GM15510 (cell line): ENCODE measurements around the gene TTLL9.

Experiments used
- POLR2A ChIP-seq: IDR thresholded peaks from 3 replicates; pipeline ENCODE4 v1.6.1; 2011; ENCODE audit warnings: borderline replicate concordance; ENCODE audit not compliant: insufficient read length; ENCODE audit errors: extremely low read depth

TTLL9 gene

DNA sequence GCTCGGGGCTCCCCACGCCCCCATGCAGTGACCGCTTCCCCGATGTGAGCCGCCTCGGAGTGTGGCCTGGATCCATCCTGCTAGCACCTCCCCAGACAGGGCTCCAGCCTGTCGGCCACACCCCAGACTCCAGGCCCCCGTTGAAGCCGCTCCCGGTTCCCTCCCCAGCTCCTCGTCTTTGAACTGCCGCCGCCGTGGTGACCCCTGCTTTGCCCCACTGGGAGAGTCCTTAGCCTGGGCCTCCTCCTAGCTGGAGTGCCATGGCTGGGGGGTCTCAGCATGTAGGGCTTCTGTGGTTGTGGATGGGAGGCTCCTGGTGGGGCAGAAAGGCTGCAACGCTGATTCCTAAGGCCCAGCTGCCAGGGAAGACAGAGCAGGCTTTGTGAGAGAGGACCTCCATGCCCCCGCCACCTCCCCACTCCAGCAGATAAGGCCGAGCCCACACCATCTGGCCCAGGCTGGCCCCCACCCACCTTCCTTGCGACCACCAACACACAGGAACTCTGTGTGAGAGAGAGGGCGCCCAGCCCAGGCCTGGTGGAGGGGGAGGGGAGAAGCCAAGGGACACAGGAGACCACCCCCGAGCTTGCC lies 36.4 kb upstream of the TTLL9 start:
- TF ChIP-seq POLR2A = no peak

GRCh38 chr20:31835554-31835953 lies 34.9 kb upstream of the TTLL9 start:
- TF ChIP-seq POLR2A = no peak

DNA sequence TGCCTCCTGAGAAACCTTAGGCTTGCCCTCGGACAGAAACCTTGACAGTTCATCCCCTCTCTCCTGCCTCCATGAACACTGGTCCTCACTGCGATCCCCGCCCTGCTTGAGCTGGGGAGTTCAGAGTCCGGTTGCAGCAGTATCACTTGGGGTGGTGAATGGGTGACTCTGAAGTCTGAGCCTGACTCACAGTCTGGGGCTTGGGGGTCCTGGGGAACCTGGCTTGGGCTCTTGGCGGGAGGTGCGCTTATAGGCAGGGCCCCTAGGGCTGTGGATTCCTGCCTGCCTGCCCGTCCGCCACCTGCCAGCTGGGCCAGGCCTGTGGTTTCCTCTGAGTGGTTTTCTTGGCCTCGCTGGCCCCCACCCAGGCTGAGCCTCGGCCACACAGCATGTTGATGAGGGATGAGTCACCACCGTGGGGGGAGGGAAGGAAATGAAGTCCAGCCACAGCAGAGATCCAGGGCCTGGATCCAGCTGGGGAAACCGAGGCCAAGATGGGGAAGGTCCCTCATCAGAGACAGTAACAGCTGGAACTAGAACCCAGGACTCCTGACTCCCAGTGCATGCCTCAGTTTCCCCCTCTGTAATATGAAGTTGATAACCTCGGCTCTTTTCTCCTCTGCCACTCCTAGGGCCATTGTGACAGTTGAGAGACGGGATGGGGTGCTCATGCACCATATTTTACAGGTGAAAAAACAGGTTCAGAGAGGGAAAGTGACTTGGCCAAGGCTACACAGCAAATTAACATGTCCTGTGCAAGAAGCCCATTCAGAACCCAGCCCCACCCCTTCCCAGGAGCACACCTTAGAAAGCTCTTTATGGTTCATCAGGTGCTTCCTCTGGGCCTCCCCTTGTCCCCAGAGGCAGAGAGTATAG lies 34.2 kb upstream of the TTLL9 start:
- no peak for TF ChIP-seq POLR2A

- no peak for TF ChIP-seq POLR2A
Observed at GRCh38 chr20:31836853-31837608, 33.4 kb upstream of the TTLL9 start.

DNA sequence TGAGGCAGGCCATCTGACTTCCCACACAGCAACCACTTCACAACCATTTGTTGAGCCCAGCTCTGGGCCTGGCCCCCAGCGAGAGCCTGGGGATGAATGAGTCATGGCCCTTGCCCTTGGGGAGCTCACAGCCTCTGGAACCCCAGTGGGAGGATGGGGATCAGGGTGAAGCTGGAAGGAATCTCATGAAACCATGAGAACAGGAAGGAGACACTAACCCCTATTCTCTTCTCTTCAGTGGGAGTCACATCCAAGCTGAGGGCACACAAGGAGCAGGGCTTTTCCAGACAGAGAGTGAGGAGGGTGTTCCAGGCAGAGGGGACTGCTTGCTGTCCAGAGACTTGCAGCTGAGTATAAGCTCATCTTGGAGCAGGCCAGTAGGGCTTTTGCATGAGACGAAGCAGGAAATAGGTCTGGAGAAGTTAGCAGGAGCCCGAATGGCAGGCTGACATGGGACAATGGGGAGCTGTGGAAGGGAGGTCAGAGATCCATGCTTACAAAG lies 32.5 kb upstream of the TTLL9 start:
- TF ChIP-seq POLR2A = no peak

DNA sequence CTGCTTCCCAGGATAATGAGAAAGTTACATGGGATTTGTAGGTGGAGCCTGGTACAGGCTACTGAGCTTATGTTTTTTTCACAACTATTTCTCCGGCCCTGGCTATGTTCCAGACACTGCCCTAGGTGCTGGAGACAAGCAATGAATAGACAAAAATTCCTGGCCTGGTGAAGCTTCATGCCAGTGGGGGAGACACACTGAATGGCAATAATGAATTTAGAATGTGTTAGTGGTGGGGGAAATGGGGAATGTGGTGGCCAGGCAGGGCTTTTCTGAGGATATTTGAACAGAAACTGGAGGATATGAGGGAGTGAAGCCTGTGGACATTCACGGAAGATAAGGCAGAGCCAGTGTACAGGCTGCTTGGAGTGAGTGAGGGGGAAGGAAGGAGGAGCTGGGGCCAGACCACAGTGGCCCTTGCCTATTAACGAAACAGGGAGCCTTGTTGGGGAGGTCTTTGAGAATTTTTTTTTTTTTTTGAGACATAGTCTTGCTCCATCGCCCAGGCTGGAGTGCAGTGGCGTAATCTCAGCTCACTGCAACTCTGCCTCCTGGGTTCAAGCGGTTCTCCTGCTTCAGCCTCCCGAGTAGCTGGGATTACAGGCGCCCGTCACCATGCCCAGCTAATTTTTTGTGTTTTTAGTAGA lies 31.7 kb upstream of the TTLL9 start:
- TF ChIP-seq POLR2A = no peak

- no peak for TF ChIP-seq POLR2A
Observed at GRCh38 chr20:31839782-31840487, 30.5 kb upstream of the TTLL9 start.

DNA sequence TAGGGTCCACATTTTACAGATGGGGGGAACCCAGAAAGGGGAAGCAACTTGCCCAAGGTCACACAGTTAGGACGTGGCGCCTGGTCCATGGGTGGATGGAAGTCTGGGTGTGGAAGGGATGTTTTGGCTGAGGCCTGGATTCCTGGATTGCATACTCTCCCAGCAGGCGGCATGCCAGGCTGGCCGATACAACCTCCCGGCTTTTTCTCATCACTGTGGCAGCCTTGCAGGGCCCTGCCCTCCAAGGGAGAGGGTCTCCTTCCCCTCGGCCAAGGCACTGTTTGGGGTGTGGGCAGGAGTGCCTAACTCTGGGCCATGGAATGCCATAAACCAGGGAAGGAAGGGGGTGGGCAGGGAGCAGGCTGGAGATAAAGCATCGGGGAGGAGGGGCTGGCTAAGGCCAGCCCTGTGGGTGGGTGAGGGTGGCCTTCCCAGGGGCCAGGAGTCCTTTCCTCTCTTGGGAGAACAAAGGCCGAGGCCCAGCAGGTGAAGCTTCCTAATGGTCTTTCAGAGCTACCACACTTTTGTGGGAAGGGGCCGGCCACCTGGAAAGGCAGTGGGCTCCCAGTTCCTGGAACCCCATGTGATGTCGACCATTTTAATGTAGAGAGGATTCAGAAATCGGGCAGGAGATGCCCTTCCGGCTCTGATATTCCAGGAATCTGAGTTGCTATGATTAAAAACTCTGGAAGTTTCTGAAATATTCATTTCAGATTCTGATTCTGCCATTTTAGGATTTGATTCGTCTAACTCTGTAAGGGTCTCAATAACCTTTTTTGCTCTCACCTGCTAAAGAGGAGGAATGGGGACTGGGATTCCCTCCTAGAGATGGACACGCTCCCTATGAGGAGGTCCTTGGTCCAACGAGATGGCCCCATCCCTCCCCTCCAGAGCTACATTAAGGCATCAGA lies 29.3 kb upstream of the TTLL9 start:
- no peak for TF ChIP-seq POLR2A

DNA sequence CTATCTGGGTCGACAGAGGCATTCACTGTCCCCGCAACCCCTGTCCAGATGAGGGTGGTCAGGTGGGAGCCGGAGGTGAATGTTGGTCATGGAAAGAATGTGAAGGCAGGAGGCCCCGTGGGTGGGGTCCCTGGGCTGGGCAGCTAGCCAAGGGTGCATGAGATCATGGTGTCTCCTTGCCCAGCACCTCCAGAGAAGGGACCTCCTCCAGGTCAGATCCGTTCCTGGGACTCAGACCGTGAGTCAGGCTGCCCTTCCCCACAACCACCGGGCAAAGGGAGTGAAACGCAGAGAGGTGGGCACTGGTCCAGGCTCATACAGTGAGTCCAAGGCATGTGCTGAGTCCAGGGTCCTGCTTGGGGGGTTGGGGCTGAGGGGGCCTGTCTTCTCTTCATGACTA lies 28.5 kb upstream of the TTLL9 start:
- TF ChIP-seq POLR2A = no peak

DNA sequence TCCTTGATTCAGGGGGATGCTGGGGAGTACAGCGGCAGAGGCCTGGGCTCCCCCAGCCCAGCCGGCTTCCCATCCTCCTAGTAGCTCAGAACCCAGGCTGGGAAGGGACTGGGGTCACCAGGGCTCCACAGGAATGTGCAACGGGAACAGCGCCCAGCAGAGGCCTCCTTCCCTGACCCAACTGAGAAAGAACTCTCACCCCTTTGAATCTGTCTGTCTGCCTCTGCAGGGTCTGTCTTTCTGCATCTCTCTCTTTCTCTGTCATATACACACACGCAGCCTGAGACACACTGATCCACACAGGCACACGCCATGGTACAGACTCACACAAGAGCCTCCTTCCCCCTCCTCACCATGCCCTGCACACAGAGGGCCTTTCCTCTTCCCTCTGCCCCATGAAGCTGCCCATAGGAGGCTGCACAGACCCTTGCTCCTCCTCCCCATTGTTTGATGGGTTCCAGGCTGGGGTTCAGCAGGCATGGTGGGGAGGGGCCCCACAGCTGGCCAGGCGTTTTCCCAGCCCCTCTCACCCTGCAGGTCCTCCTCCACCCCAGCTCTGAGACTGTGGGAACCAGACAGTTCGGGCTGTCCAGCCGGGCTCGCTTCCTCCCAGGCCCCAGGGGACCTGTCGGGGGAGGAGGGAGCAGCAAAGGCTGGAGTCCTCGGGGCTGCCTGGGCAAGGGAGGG lies 27.8 kb upstream of the TTLL9 start:
- TF ChIP-seq POLR2A = no peak

- no peak for TF ChIP-seq POLR2A
Observed at GRCh38 chr20:31843288-31843687, 27.1 kb upstream of the TTLL9 start.

DNA sequence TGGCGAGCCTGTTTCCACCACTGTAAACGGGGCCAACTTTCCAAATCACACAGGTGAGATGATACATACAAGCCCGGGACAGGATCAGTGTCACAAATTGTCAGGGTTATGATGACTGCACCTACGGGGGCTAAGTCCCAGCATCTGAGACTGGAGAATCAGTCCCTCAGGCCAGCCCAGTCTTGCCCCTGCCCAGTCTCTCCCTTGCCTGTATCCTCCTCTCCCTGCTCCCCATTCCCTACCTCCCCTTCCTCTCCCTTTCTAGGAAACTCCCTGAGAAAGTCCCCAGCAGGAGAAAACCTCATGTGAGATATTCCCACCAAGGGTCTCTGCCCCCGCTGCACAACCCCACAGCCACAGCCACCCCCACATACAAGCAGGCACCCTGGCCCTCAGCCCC lies 26.6 kb upstream of the TTLL9 start:
- TF ChIP-seq POLR2A = no peak
